CD4-positive, alpha-beta memory T cell (primary cell): ENCODE data around the gene PLTP. TPM values are rescaled to one million over a fixed set of nuclear protein-coding genes. Genes with fewer than 3 reads are reported as not detected.

Experiments
- CTCF ChIA-PET: fragments of 350-600 bp; sonication (Branson Sonifier 250); formaldehyde crosslinking; loops from one replicate; lab custom pipeline; 2021; ENCODE audit warnings: inconsistent platforms; ENCODE audit not compliant: partially characterized antibody; lab: Charles Lee
- POLR2A ChIA-PET: fragments of 350-600 bp; sonication (Branson Sonifier 250); formaldehyde crosslinking; loops from one replicate; lab custom pipeline; 2021; ENCODE audit not compliant: partially characterized antibody; lab: Charles Lee
- DNase-seq, 5 donors: peaks; one replicate each; pipeline versions ENCODE4 v3.0.0 to v3.0.0-alpha.2; 2020 to 2022; ENCODE audit warnings: mixed read lengths in 1 of 5
- H3K27ac ChIP-seq: one replicate; pipeline ENCODE4 v1.7.0; 2013; ENCODE audit warnings: low read depth, low read length
- H3K27me3 ChIP-seq: 2 replicates; pipeline ENCODE4 v1.7.0; 2013; ENCODE audit warnings: mild to moderate bottlenecking, low read length, moderate library complexity; ENCODE audit not compliant: insufficient read depth
- H3K36me3 ChIP-seq: 2 replicates; pipeline ENCODE4 v1.7.0; 2013; ENCODE audit warnings: mild to moderate bottlenecking, low read length, moderate library complexity; ENCODE audit not compliant: insufficient read depth
- H3K4me1 ChIP-seq: 2 replicates; pipeline ENCODE4 v1.7.0; 2013; ENCODE audit warnings: mild to moderate bottlenecking, low read length, moderate library complexity; ENCODE audit not compliant: insufficient read depth
- H3K4me3 ChIP-seq, 2 donors: one replicate each; pipeline ENCODE4 v1.7.0; 2013; ENCODE audit warnings: low read length in 2 of 2, mild to moderate bottlenecking in 1 of 2
- H3K9me3 ChIP-seq, 2 donors: one replicate each; pipeline ENCODE4 v1.7.0; 2013; ENCODE audit warnings: low read length in 2 of 2, control low read depth in 1 of 2; ENCODE audit not compliant: control insufficient read depth in 1 of 2
- H3K27ac Mint-ChIP-seq, 7 donors: one replicate each; pipeline ENCODE4 v1.8.0; 2020 to 2021; ENCODE audit warnings: mixed read lengths in 7 of 7, mild to moderate bottlenecking in 6 of 7, inconsistent platforms in 3 of 7, moderate library complexity in 3 of 7
- H3K27me3 Mint-ChIP-seq, 2 donors: one replicate each; pipeline ENCODE4 v1.8.0; 2020 to 2021; ENCODE audit warnings: mixed read lengths in 2 of 2
- H3K36me3 Mint-ChIP-seq, 2 donors: one replicate each; pipeline ENCODE4 v1.8.0; 2020 to 2021; ENCODE audit warnings: mixed read lengths in 2 of 2, inconsistent platforms in 1 of 2, mild to moderate bottlenecking in 1 of 2
- H3K4me1 Mint-ChIP-seq, 4 donors: one replicate each; pipeline ENCODE4 v1.8.0; 2020 to 2021; ENCODE audit warnings: mixed read lengths in 4 of 4, mild to moderate bottlenecking in 1 of 4
- H3K4me3 Mint-ChIP-seq, 8 donors: one replicate each; pipeline ENCODE4 v1.8.0; 2020 to 2021; ENCODE audit warnings: mixed read lengths in 8 of 8, mild to moderate bottlenecking in 7 of 8, moderate library complexity in 6 of 8, inconsistent platforms in 3 of 8
- H3K9me3 Mint-ChIP-seq, 8 donors: one replicate each; pipeline ENCODE4 v1.8.0; 2020 to 2021; ENCODE audit warnings: mixed read lengths in 8 of 8, mild to moderate bottlenecking in 5 of 8, inconsistent platforms in 3 of 8, moderate library complexity in 1 of 8
- intact Hi-C: fragments of 100-400 bp; cut with micrococcal nuclease; formaldehyde crosslinking; loops from one replicate; pipeline ENCODE4 v1.15.1; 2023
- polyA plus RNA-seq, 2 donors: library from polyadenylated mRNA; unstranded; fragments of 300-500 nt; fragmentation: Illumina TruSeq; gene quantifications; one replicate each; pipeline ENCODE4 v1.2.3, GENCODE V29; 2021
- total RNA-seq, 2 experiments: library from RNA; stranded (reverse); gene quantifications; one replicate each; pipeline ENCODE4 v1.2.3, GENCODE V29; 2021

PLTP gene, protein sequence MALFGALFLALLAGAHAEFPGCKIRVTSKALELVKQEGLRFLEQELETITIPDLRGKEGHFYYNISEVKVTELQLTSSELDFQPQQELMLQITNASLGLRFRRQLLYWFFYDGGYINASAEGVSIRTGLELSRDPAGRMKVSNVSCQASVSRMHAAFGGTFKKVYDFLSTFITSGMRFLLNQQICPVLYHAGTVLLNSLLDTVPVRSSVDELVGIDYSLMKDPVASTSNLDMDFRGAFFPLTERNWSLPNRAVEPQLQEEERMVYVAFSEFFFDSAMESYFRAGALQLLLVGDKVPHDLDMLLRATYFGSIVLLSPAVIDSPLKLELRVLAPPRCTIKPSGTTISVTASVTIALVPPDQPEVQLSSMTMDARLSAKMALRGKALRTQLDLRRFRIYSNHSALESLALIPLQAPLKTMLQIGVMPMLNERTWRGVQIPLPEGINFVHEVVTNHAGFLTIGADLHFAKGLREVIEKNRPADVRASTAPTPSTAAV
- total RNA-seq (under 1 TPM in 1 of 2 experiments, not detected in 1; 0.19 TPM), polyA plus RNA-seq (under 1 TPM; 0.29 to 0.69 TPM)

DNA sequence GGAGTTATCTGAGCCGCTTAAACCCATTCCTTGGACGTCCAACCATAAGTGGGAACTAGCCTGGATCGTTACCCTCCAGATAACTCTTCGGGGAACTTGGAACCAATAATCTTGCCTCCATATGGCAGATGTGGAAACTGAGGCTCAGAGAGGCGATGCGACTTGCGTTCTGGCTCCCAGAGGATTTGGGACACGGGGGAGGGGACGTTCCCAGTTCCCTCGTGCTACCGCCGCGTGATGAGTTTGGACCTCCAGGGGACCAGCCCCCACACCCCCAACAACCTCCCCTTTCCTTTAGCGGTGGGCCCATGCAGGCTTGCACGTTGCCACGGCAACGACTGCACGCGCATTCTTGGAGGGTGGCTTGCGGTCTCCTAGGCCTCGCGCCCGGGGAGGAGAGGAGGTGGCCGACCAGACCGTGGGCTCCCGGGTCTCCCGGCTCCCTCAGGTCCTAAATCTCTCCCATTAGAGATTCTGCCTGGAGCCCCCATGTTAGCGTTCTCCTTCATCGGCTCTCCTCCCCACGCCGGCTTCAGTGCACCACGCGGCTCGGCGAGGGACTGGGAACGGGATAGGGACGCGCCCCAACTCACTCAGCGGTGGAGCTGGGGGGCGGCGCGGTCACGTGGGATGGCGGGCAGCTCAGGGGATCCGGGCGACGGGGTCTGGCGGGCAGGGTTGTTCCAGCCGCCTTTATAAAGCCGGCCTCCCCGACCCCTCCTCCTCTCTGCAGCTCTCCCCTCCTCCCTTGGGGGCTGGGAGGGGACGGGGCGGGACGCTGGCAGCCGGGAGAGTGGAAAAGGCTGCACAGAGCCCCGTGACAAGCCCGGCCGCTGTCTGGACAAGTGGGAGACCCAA lies at the start of gene PLTP:
Gene PLTP, minus strand, starts transcription at position 670 of the 858 bp plus-strand sequence. CDS start 703 bp downstream, outside the sequence.
- Histone ChIP-seq H3K36me3 (no peaks in the 10 kb centered on the region), H3K9me3 (no peaks in the 10 kb centered on the region), H3K4me1 (peaks cover 18% of the 10 kb centered on the region), H3K27ac (peak within 1 kb of the TSS; percentile 1), H3K4me3 (peak within 1 kb of the TSS; percentile 49 to 76), H3K27me3 (peaks cover 14% of the 10 kb centered on the region)
- H3K4me3 Mint-ChIP-seq, result peak within 1 kb of the TSS; percentile 72 to 89 (median 86)
- DNase-seq, result peak; percentile 30 to 51 (median 31)
- CTCF ChIA-PET, result interaction anchor here (1.0 to 2.8 kb wide), 2 partner anchors 22 to 58 kb away, joined by 3 to 10 read pairs; partner anchors contain the start of genes CTSA and NEURL2
- peaks cover 7 to 19% (median 13%) of the 10 kb centered on the region in 4 donors for H3K4me1 Mint-ChIP-seq
- POLR2A ChIA-PET, result interaction anchor here (0.5 to 3.7 kb wide), 4 partner anchors 19 to 1393 kb away, joined by 3 to 15 read pairs (median 7); partner anchors contain the start of genes CTSA, NEURL2 and PCIF1
- no peaks in the 10 kb centered on the region for H3K9me3 Mint-ChIP-seq
- no peaks in the 10 kb centered on the region for H3K36me3 Mint-ChIP-seq
- peaks cover 11 to 13% of the 10 kb centered on the region in 2 donors for H3K27me3 Mint-ChIP-seq
- intact Hi-C loops, result no loop called here
- H3K27ac Mint-ChIP-seq, result peak within 1 kb of the TSS; percentile 3 to 88 (median 61)

DNA sequence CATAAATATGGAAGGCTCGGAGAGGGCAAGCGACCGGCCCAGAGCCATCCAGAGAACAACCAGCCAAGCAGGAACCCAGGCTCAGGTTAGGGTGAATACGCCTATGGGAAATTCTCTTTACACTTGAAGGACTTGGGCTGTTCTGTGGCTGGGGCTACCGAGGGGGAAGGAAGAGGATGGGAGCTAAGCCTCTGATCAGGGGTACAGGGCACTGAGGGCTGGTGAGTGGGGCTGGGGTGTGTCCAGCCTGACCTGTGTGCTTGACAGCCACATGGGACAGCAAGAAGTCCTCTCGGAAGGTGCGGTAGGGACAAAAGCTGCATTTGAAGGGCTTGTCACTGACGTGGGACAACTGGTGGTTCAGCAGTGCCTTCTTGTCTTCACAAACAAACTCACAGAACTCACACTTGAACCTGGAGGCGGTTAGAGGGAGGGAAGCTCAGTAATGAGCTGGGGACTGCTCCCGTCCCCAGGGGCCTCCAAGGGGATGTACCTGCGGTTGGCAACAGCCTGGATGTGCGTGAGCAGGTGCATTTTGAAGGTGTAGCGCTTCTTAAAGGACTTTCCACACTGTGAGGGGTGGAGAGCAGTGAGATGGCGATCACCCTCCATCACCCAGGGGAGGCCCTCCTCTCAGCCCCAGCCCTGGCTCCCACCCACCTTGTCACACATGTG lies 48.1 kb upstream of the PLTP start:
- ChIA-PET POLR2A (interaction anchor here (0.7 to 7.7 kb wide), 5 partner anchors 9 to 25 kb away, joined by 3 to 58 read pairs (median 8); partner anchors contain the start of gene ZNF335), CTCF (interaction anchor here (0.8 to 5.7 kb wide), 6 partner anchors 10 to 161 kb away, joined by 3 to 56 read pairs (median 5); partner anchors contain the start of genes CTSA, NEURL2 and ZNF335)
- Mint-ChIP-seq H3K9me3 (no peaks in the 10 kb centered on the region), H3K27ac (peak overlapping the region in 2 of 7 donors; percentile 9 to 73), H3K27me3 (no peaks in the 10 kb centered on the region), H3K4me1 (peaks cover 0 to 10% (median 4%) of the 10 kb centered on the region in 4 donors), H3K36me3 (peaks cover 48 to 83% of the 10 kb centered on the region in 2 donors), H3K4me3 (no peak overlapping the region)
- intact Hi-C loops, result no loop called here
- H3K27ac ChIP-seq, result no peak overlapping the region
- peaks cover 82% of the 10 kb centered on the region for H3K36me3 ChIP-seq
- H3K9me3 ChIP-seq, result no peaks in the 10 kb centered on the region
- no peak overlapping the region for H3K4me3 ChIP-seq
- no peak for DNase-seq
- no peaks in the 10 kb centered on the region for H3K4me1 ChIP-seq
- no peaks in the 10 kb centered on the region for H3K27me3 ChIP-seq

DNA sequence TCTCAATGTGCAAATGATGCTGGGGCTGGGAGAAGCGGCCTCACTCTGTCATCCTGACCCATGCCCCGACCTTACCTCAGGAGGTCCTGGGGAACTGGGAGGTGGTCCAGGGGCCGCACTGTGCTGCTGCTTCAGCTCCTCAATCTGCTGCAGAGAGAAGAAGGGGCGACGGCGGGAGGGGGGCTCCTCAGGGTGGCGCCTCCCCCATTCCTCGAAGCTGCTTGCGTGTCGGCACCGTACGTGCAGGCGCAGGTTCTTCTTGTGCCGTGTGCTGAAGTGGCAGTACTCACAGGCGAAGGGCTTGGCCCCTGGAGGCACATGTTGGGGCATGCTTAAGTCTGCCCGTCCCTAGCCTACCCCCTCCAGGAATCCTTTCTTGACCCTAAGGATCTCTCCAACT lies 47.2 kb upstream of the PLTP start:
- Histone ChIP-seq H3K36me3 (peaks cover 75% of the 10 kb centered on the region), H3K9me3 (no peaks in the 10 kb centered on the region), H3K4me3 (no peak overlapping the region), H3K4me1 (no peaks in the 10 kb centered on the region), H3K27ac (no peak overlapping the region), H3K27me3 (no peaks in the 10 kb centered on the region)
- Mint-ChIP-seq H3K27ac (no peak overlapping the region), H3K36me3 (peaks cover 51 to 82% of the 10 kb centered on the region in 2 donors), H3K9me3 (no peaks in the 10 kb centered on the region), H3K27me3 (no peaks in the 10 kb centered on the region), H3K4me3 (no peak overlapping the region), H3K4me1 (peaks cover 0 to 10% (median 4%) of the 10 kb centered on the region in 4 donors)
- DNase-seq, result no peak
- ChIA-PET POLR2A (interaction anchor here (0.7 to 7.7 kb wide), 4 partner anchors 12 to 25 kb away, joined by 3 to 58 read pairs (median 13); partner anchors contain the start of gene PCIF1), CTCF (interaction anchor here (1.0 to 5.7 kb wide), 3 partner anchors 10 to 160 kb away, joined by 3 to 56 read pairs (median 54); partner anchors contain the start of gene ZNF335)
- intact Hi-C loops, result no loop called here

DNA sequence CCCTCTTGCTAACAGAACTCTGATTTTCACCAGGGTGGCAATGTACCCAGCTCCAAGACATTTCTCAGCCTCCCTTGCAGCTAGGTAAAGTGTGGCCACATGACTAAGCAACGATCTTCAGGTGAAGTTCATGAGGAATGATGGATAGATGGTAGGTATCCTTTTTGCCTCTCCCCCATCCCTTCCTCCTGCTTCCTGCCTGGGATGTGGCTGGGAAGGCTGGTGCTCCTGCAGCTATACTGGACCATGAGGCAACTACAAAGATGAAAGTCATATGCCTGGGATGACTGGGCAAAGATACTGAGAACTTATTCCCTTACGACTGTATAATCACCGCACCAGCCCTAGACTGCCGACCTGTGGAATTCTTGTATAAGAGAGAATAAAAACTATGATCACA lies 46.6 kb upstream of the PLTP start:
- H3K9me3 ChIP-seq, result no peaks in the 10 kb centered on the region
- H3K4me3 ChIP-seq, result no peak overlapping the region
- no peak for DNase-seq
- Mint-ChIP-seq H3K36me3 (peaks cover 51 to 79% of the 10 kb centered on the region in 2 donors), H3K4me1 (peaks cover 0 to 7% (median 4%) of the 10 kb centered on the region in 4 donors), H3K4me3 (no peak overlapping the region), H3K27me3 (no peaks in the 10 kb centered on the region), H3K27ac (peak overlapping the region in 2 of 7 donors; percentile 3 to 13), H3K9me3 (no peaks in the 10 kb centered on the region)
- POLR2A ChIA-PET, result interaction anchor here (1.1 to 7.7 kb wide), 4 partner anchors 11 to 24 kb away, joined by 4 to 58 read pairs (median 13); partner anchors contain the start of gene PCIF1
- no peaks in the 10 kb centered on the region for H3K27me3 ChIP-seq
- H3K36me3 ChIP-seq, result peaks cover 75% of the 10 kb centered on the region
- CTCF ChIA-PET, result interaction anchor here (1.0 to 5.7 kb wide), 3 partner anchors 11 to 159 kb away, joined by 3 to 56 read pairs (median 54); partner anchors contain the start of gene ZNF335
- H3K27ac ChIP-seq, result no peak overlapping the region
- intact Hi-C loops, result no loop called here
- no peaks in the 10 kb centered on the region for H3K4me1 ChIP-seq

DNA sequence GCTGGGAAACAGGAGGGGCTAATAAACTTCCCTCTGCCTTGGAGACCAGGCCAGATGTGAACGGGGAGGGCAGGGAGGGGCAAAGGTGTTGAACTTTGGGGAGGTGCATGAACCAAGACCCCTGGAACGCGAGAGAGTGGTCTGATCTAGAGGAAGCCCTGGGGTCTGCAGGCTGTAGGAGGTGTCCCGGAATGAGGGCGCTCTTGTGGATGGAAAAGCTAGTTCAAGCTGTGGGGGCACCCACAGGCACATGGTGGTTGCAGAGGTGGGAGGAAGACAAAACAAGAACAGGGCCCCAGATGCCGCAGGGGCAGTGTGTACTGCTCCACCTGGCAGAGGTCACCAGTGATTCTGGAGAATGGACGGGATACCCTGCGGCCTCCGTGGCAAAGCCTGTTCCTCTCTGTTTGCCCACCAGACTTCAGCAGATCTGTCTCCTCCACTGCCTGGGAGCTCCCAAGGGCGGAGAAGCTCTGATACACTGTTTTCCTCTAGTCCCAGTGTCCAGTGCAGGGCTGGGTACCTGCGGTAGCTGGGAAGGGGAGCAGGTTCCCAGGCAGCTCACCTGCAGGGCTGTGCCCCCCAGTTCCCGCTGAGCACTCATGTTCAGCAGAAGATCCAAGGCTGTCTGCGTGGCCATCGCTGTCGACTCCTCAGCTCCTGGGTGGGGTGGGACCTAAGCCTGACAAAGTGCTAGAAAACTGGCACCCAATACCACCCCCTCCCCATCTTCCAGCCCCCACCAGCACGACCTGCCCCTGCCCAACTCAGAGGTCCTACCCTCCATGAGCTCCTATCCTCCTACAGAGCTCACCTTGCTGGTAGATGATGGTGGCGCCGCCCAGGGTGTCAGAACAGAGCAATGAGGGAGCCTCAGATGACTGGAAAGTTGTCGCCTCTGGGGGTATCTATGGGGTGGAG lies 45.3 kb upstream of the PLTP start:
- Histone ChIP-seq H3K27ac (no peak overlapping the region), H3K4me1 (no peaks in the 10 kb centered on the region), H3K4me3 (no peak overlapping the region), H3K36me3 (peaks cover 77% of the 10 kb centered on the region), H3K9me3 (no peaks in the 10 kb centered on the region), H3K27me3 (no peaks in the 10 kb centered on the region)
- Mint-ChIP-seq H3K27ac (peak overlapping the region in 1 of 7 donors; percentile 48), H3K4me1 (peaks cover 0 to 2% (median 0%) of the 10 kb centered on the region in 4 donors), H3K4me3 (no peak overlapping the region), H3K36me3 (peaks cover 45 to 70% of the 10 kb centered on the region in 2 donors), H3K27me3 (no peaks in the 10 kb centered on the region), H3K9me3 (no peaks in the 10 kb centered on the region)
- POLR2A ChIA-PET, result interaction anchor here (0.9 to 7.7 kb wide), 5 partner anchors 10 to 23 kb away, joined by 3 to 58 read pairs (median 8); partner anchors contain the start of gene PCIF1
- DNase-seq, result no peak
- intact Hi-C loops, result no loop called here
- CTCF ChIA-PET, result interaction anchor here (5.5 kb wide), 1 partner anchor 12 kb away, joined by 56 read pairs; the partner anchor contains the start of gene ZNF335
